GM20000 (cell line): ENCODE data around the gene ASIC2.

ENCODE experiments used
- DNase-seq: peaks from one replicate; pipeline ENCODE4 v3.0.0; 2012; ENCODE audit warnings: low spot score
- CTCF ChIP-seq: IDR thresholded peaks from 2 replicates; pipeline ENCODE4 v1.5.1; 2012; ENCODE audit warnings: mild to moderate bottlenecking, control low read depth; ENCODE audit errors: extremely low read depth, missing control alignments

The ASIC2 gene

GRCh38 chr17:33164169-33164881 is 128.8 kb downstream of the ASIC2 start:
- no peak for TF ChIP-seq CTCF
- no peak for DNase-seq

- no peak for TF ChIP-seq CTCF
- DNase-seq, result no peak
Observed at GRCh38 chr17:33163533-33164168, 129.4 kb downstream of the ASIC2 start.

- DNase-seq, result no peak
Observed at GRCh38 chr17:33154869-33155455, 138.1 kb downstream of the ASIC2 start.

GRCh38 chr17:33152783-33153182 is 140.3 kb downstream of the ASIC2 start:
- DNase-seq, result no peak
- no peak for TF ChIP-seq CTCF

More at GRCh38 chr17:33154869-33155455, 138.1 kb downstream of the ASIC2 start:
- no peak for TF ChIP-seq CTCF

- DNase-seq, result no peak
- TF ChIP-seq CTCF, result no peak
Observed at GRCh38 chr17:33151565-33151964, 141.5 kb downstream of the ASIC2 start.

GRCh38 chr17:33145941-33146340 is 147.2 kb downstream of the ASIC2 start:
- no peak for DNase-seq
- TF ChIP-seq CTCF, result no peak

- TF ChIP-seq CTCF, result no peak
- DNase-seq, result no peak
Observed at GRCh38 chr17:33144837-33145236, 148.3 kb downstream of the ASIC2 start.
